ENCODE measurements around the gene SYNE1.
A peak's percentile ranks its signal among the peaks of the same experiment; 100 is the strongest.
"Not testable (repeated sequence)": the region's sequence is repeated elsewhere in the genome, so short reads cannot be mapped to it uniquely, and the experiment has no call there.

The SYNE1 gene

GRCh38 chr6:152554851-152555250 lies 82.3 kb downstream of the SYNE1 start:
- H3K9me3 Mint-ChIP-seq: peaks cover 21% of the 10 kb centered on the region
- ATAC-seq: no peak
- no peaks in the 10 kb centered on the region for H3K36me3 Mint-ChIP-seq
- no peak overlapping the region for H3K27ac Mint-ChIP-seq
- H3K4me3 Mint-ChIP-seq: no peak overlapping the region
- no peak for DNase-seq (ENCODE audit: low spot score in 2 of 2)
- H3K4me1 Mint-ChIP-seq: peaks cover 12% of the 10 kb centered on the region

- Mint-ChIP-seq H3K4me1 (peaks cover 19% of the 10 kb centered on the region), H3K4me3 (no peak overlapping the region), H3K36me3 (no peaks in the 10 kb centered on the region), H3K27ac (no peak overlapping the region), H3K9me3 (peaks cover 7% of the 10 kb centered on the region)
- peak; percentile 85 for ATAC-seq
- peak; percentile 29 to 67 for DNase-seq (ENCODE audit: low spot score in 2 of 2)
These were observed 84.4 kb downstream of the SYNE1 start for GRCh38 chr6:152552616-152553209.

- no peak overlapping the region for H3K4me3 Mint-ChIP-seq
- H3K27ac Mint-ChIP-seq: no peak overlapping the region
- H3K36me3 Mint-ChIP-seq: no peaks in the 10 kb centered on the region
- no peak for DNase-seq (ENCODE audit: low spot score in 2 of 2)
- ATAC-seq: no peak
- H3K4me1 Mint-ChIP-seq: peaks cover 4% of the 10 kb centered on the region
- H3K9me3 Mint-ChIP-seq: peaks cover 2% of the 10 kb centered on the region
These were observed 93.6 kb downstream of the SYNE1 start for GRCh38 chr6:152543519-152543918.

- H3K4me3 Mint-ChIP-seq: no peak overlapping the region
- no peak overlapping the region for H3K27ac Mint-ChIP-seq
- H3K36me3 Mint-ChIP-seq: no peaks in the 10 kb centered on the region
- no peak for ATAC-seq
- no peak for DNase-seq (ENCODE audit: low spot score in 2 of 2)
- no peaks in the 10 kb centered on the region for H3K9me3 Mint-ChIP-seq
- no peaks in the 10 kb centered on the region for H3K4me1 Mint-ChIP-seq
These were observed 96.8 kb downstream of the SYNE1 start for GRCh38 chr6:152540381-152540780.

GRCh38 chr6:152534541-152534940 lies 102.6 kb downstream of the SYNE1 start:
- Mint-ChIP-seq H3K4me1 (peaks cover 4% of the 10 kb centered on the region), H3K36me3 (no peaks in the 10 kb centered on the region), H3K27ac (no peak overlapping the region), H3K9me3 (no peaks in the 10 kb centered on the region), H3K4me3 (no peak overlapping the region)
- ATAC-seq (no peak), DNase-seq (ENCODE audit: low spot score in 2 of 2) (no peak)

GRCh38 chr6:152532556-152533422 lies 104.4 kb downstream of the SYNE1 start:
- no peak overlapping the region for H3K27ac Mint-ChIP-seq
- H3K9me3 Mint-ChIP-seq: no peaks in the 10 kb centered on the region
- ATAC-seq: no peak
- H3K4me3 Mint-ChIP-seq: no peak overlapping the region
- H3K36me3 Mint-ChIP-seq: no peaks in the 10 kb centered on the region
- peaks cover 13% of the 10 kb centered on the region for H3K4me1 Mint-ChIP-seq
- DNase-seq (ENCODE audit: low spot score in 2 of 2): no peak

GRCh38 chr6:152531659-152532058 lies 105.5 kb downstream of the SYNE1 start:
- DNase-seq (ENCODE audit: low spot score in 2 of 2): no peak
- Mint-ChIP-seq H3K36me3 (no peaks in the 10 kb centered on the region), H3K27ac (no peak overlapping the region), H3K4me1 (peaks cover 14% of the 10 kb centered on the region), H3K4me3 (no peak overlapping the region), H3K9me3 (no peaks in the 10 kb centered on the region)
- no peak for ATAC-seq

- H3K4me3 Mint-ChIP-seq: no peak overlapping the region
- no peaks in the 10 kb centered on the region for H3K9me3 Mint-ChIP-seq
- DNase-seq (ENCODE audit: low spot score in 2 of 2) (no peak), ATAC-seq (peak; percentile 98)
- peaks cover 14% of the 10 kb centered on the region for H3K4me1 Mint-ChIP-seq
- no peaks in the 10 kb centered on the region for H3K36me3 Mint-ChIP-seq
- no peak overlapping the region for H3K27ac Mint-ChIP-seq
These were observed 107.8 kb downstream of the SYNE1 start for GRCh38 chr6:152529369-152529768.

- ATAC-seq; H3K27ac Mint-ChIP-seq; H3K9me3 Mint-ChIP-seq; H3K4me1 Mint-ChIP-seq; DNase-seq (ENCODE audit: low spot score in 2 of 2); H3K4me3 Mint-ChIP-seq: not testable (repeated sequence)
- H3K36me3 Mint-ChIP-seq: peaks cover 10% of the 10 kb centered on the region
These were observed 123.0 kb downstream of the SYNE1 start for GRCh38 chr6:152514120-152514519.

- Mint-ChIP-seq H3K4me1 (no peaks in the 10 kb centered on the region), H3K9me3 (no peaks in the 10 kb centered on the region), H3K36me3 (peaks cover 10% of the 10 kb centered on the region), H3K27ac (no peak overlapping the region), H3K4me3 (no peak overlapping the region)
- DNase-seq (ENCODE audit: low spot score in 2 of 2) (no peak), ATAC-seq (no peak)
These were observed 127.2 kb downstream of the SYNE1 start for GRCh38 chr6:152509916-152510315.

GRCh38 chr6:152508477-152508876 lies 128.7 kb downstream of the SYNE1 start:
- no peak overlapping the region for H3K27ac Mint-ChIP-seq
- no peaks in the 10 kb centered on the region for H3K9me3 Mint-ChIP-seq
- DNase-seq (ENCODE audit: low spot score in 2 of 2) (no peak), ATAC-seq (no peak)
- peaks cover 5% of the 10 kb centered on the region for H3K4me1 Mint-ChIP-seq
- H3K36me3 Mint-ChIP-seq: peaks cover 10% of the 10 kb centered on the region
- no peak overlapping the region for H3K4me3 Mint-ChIP-seq

- Mint-ChIP-seq H3K4me1 (peaks cover 5% of the 10 kb centered on the region), H3K4me3 (no peak overlapping the region), H3K9me3 (no peaks in the 10 kb centered on the region), H3K27ac (peak overlapping the region; percentile 20), H3K36me3 (peaks cover 9% of the 10 kb centered on the region)
- DNase-seq (ENCODE audit: low spot score in 2 of 2) (no peak), ATAC-seq (peak; percentile 65)
These were observed 133.6 kb downstream of the SYNE1 start for GRCh38 chr6:152503546-152503945.

GRCh38 chr6:152502421-152503188 lies 134.6 kb downstream of the SYNE1 start:
- H3K36me3 Mint-ChIP-seq: peaks cover 9% of the 10 kb centered on the region
- no peaks in the 10 kb centered on the region for H3K9me3 Mint-ChIP-seq
- H3K4me1 Mint-ChIP-seq: peaks cover 5% of the 10 kb centered on the region
- no peak overlapping the region for H3K4me3 Mint-ChIP-seq
- peak overlapping the region; percentile 20 for H3K27ac Mint-ChIP-seq
- ATAC-seq (peak; percentile 98), DNase-seq (ENCODE audit: low spot score in 2 of 2) (no peak)

- Mint-ChIP-seq H3K4me3 (no peak overlapping the region), H3K36me3 (peaks cover 9% of the 10 kb centered on the region), H3K4me1 (peaks cover 5% of the 10 kb centered on the region), H3K9me3 (no peaks in the 10 kb centered on the region), H3K27ac (no peak overlapping the region)
- DNase-seq (ENCODE audit: low spot score in 2 of 2) (no peak), ATAC-seq (no peak)
These were observed 137.2 kb downstream of the SYNE1 start for GRCh38 chr6:152499931-152500330.

GRCh38 chr6:152496731-152497130 lies 140.4 kb downstream of the SYNE1 start:
- no peak overlapping the region for H3K27ac Mint-ChIP-seq

More at GRCh38 chr6:152496731-152497130, 140.4 kb downstream of the SYNE1 start:
- Mint-ChIP-seq H3K4me1 (no peaks in the 10 kb centered on the region), H3K9me3 (no peaks in the 10 kb centered on the region), H3K4me3 (no peak overlapping the region), H3K36me3 (peaks cover 5% of the 10 kb centered on the region)
- DNase-seq (ENCODE audit: low spot score in 2 of 2): no peak
- ATAC-seq: no peak

All from stimulated activated effector memory CD8-positive, alpha-beta T cell treated with anti-CD3 and anti-CD28 coated beads, Interleukin-12 subunit alpha, Interleukin-12 subunit beta, amount 100 ng/mL, for 72 hours (primary cell).